GM23338 (cell line): ENCODE data around the gene HMCES. TPM values are rescaled to one million over a fixed set of nuclear protein-coding genes. Genes with fewer than 3 reads are reported as not detected.

Experiments used
- ATAC-seq: fragments of 200-7000 bp; cut with Tn5 transposase; 3 replicates; pipeline ENCODE4 v1.9.1; 2020
- DNase-seq: peaks from one replicate; pipeline ENCODE4 v3.0.0-alpha.2; 2015; ENCODE audit warnings: low spot score
- H2AFZ ChIP-seq: fragments of 200-600 bp; sonication (generic); 2 replicates; pipeline ENCODE4 v1.8.0; 2016; ENCODE audit warnings: antibody characterized with exemption, mild to moderate bottlenecking, moderate library complexity
- H3F3A ChIP-seq: fragments of 200-600 bp; sonication (generic); replicated peaks from 2 replicates; pipeline ENCODE4 v1.8.0; 2017; ENCODE audit warnings: antibody characterized with exemption, mixed run types, low read depth
- H3K27ac ChIP-seq: fragments of 200-600 bp; sonication (generic); 2 replicates; pipeline ENCODE4 v1.6.1; 2016; ENCODE audit warnings: low read depth
- H3K27me3 ChIP-seq: fragments of 200-600 bp; sonication (generic); 2 replicates; pipeline ENCODE4 v1.8.0; 2016; ENCODE audit warnings: mild to moderate bottlenecking, mixed run types, moderate library complexity; ENCODE audit not compliant: insufficient read depth
- H3K36me3 ChIP-seq: fragments of 200-600 bp; sonication (generic); 2 replicates; pipeline ENCODE4 v1.8.0; 2016; ENCODE audit warnings: mild to moderate bottlenecking; ENCODE audit not compliant: insufficient read depth
- H3K4me1 ChIP-seq: fragments of 200-600 bp; sonication (generic); 2 replicates; pipeline ENCODE4 v1.8.0; 2016; ENCODE audit warnings: mild to moderate bottlenecking, moderate library complexity; ENCODE audit not compliant: insufficient read depth
- H3K4me2 ChIP-seq: fragments of 200-600 bp; sonication (generic); 2 replicates; pipeline ENCODE4 v1.7.1; 2017; ENCODE audit warnings: mixed run types
- H3K4me3 ChIP-seq: fragments of 200-600 bp; sonication (generic); 2 replicates; pipeline ENCODE4 v1.6.1; 2016; ENCODE audit warnings: mixed run types
- H3K79me2 ChIP-seq: fragments of 200-600 bp; sonication (generic); replicated peaks from 2 replicates; pipeline ENCODE4 v1.8.0; 2017; ENCODE audit warnings: mild to moderate bottlenecking; ENCODE audit not compliant: insufficient read depth
- H3K9me2 ChIP-seq: fragments of 200-600 bp; sonication (generic); 2 replicates; pipeline ENCODE4 v1.8.0; 2017; ENCODE audit not compliant: insufficient read depth
- H4K20me1 ChIP-seq: fragments of 200-600 bp; sonication (generic); replicated peaks from 2 replicates; pipeline ENCODE4 v1.8.0; 2017; ENCODE audit warnings: mild to moderate bottlenecking; ENCODE audit not compliant: insufficient read depth
- H3K27ac Mint-ChIP-seq: 2 replicates; pipeline ENCODE4 v1.8.0; 2020; ENCODE audit warnings: inconsistent platforms, mild to moderate bottlenecking, moderate library complexity, mixed read lengths
- H3K27me3 Mint-ChIP-seq: 3 replicates; pipeline ENCODE4 v1.8.0; 2022; ENCODE audit warnings: low read depth, mild to moderate bottlenecking, moderate library complexity, mixed read lengths, inconsistent platforms; ENCODE audit not compliant: insufficient read depth, poor library complexity
- H3K36me3 Mint-ChIP-seq: 3 replicates; pipeline ENCODE4 v1.8.0; 2021; ENCODE audit warnings: low read depth, mild to moderate bottlenecking, inconsistent platforms, moderate library complexity, mixed read lengths
- H3K4me1 Mint-ChIP-seq: 3 replicates; pipeline ENCODE4 v1.8.0; 2020; ENCODE audit warnings: mild to moderate bottlenecking, inconsistent platforms, mixed read lengths
- H3K4me3 Mint-ChIP-seq: 3 replicates; pipeline ENCODE4 v1.8.0; 2021; ENCODE audit warnings: moderate library complexity, mild to moderate bottlenecking, inconsistent platforms, mixed read lengths
- H3K9me3 Mint-ChIP-seq: 3 replicates; pipeline ENCODE4 v1.8.0; 2020; ENCODE audit warnings: moderate library complexity, mild to moderate bottlenecking, inconsistent platforms, mixed read lengths
- CREB1 ChIP-seq: fragments of 250-450 bp; sonication (Bioruptor Pico); IDR thresholded peaks from 2 replicates; pipeline ENCODE4 v1.5.0; 2020; ENCODE audit warnings: low read depth, mild to moderate bottlenecking, moderate library complexity
- CTCF ChIP-seq, 2 experiments: fragments of 200-600 bp in 1 of 2; sonication (generic) in 1 of 2; conservative IDR thresholded peaks; 2 replicates each; pipeline versions ENCODE4 v1.5.1 to v1.6.1; 2016 to 2017; ENCODE audit warnings: antibody characterized with exemption in 2 of 2, low read depth in 2 of 2, mild to moderate bottlenecking in 2 of 2, moderate library complexity in 1 of 2
- EZH2 ChIP-seq: fragments of 200-600 bp; sonication (generic); IDR thresholded peaks from one replicate; pipeline ENCODE4 v1.8.0; 2017; ENCODE audit warnings: antibody characterized with exemption, mild to moderate bottlenecking, low read depth; ENCODE audit not compliant: unreplicated experiment
- EZH2phosphoT487 ChIP-seq: fragments of 200-600 bp; sonication (generic); IDR thresholded peaks from one replicate; pipeline ENCODE4 v1.8.1; 2018; ENCODE audit warnings: antibody characterized with exemption; ENCODE audit not compliant: unreplicated experiment
- JUNB ChIP-seq: IDR thresholded peaks from one replicate; pipeline ENCODE4 v1.6.1; 2016; ENCODE audit warnings: antibody characterized with exemption; ENCODE audit not compliant: unreplicated experiment
- NANOG ChIP-seq: IDR thresholded peaks from 2 replicates; pipeline ENCODE4 v1.6.1; 2016; ENCODE audit warnings: antibody characterized with exemption, borderline replicate concordance
- POLR2AphosphoS5 ChIP-seq: IDR thresholded peaks from 2 replicates; pipeline ENCODE4 v1.6.1; 2016; ENCODE audit warnings: antibody characterized with exemption, low read depth
- STAT1 ChIP-seq: IDR thresholded peaks from one replicate; pipeline ENCODE4 v1.6.1; 2016; ENCODE audit warnings: antibody characterized with exemption; ENCODE audit not compliant: unreplicated experiment
- ZNF114 ChIP-seq: fragments of 250-450 bp; sonication (Bioruptor Pico); IDR thresholded peaks from 2 replicates; pipeline ENCODE4 v1.5.0; 2020; ENCODE audit warnings: mild to moderate bottlenecking, moderate library complexity
- ZNF331 ChIP-seq: fragments of 250-450 bp; sonication (Bioruptor Pico); IDR thresholded peaks from 2 replicates; pipeline ENCODE4 v1.5.0; 2020; ENCODE audit warnings: low read depth, mild to moderate bottlenecking, moderate library complexity
- ZNF462 ChIP-seq: fragments of 250-450 bp; sonication (Bioruptor Pico); IDR thresholded peaks from 2 replicates; pipeline ENCODE4 v1.5.0; 2020; ENCODE audit warnings: mild to moderate bottlenecking, moderate library complexity
- polyA plus RNA-seq: library from polyadenylated mRNA; unstranded; fragments of >200 nt; fragmentation: Nextera tagmentation; extraction: Ambion mirVana; gene quantifications from 2 replicates; pipeline ENCODE4 v1.2.1, GENCODE V29; 2016
- total RNA-seq: library from RNA; depleted of rRNA; stranded (reverse); fragments of >200 nt; shearing (Covaris generic); gene quantifications from 2 replicates; pipeline ENCODE4 v1.2.3, GENCODE V29; 2014
- TF ChIP-seq, protein P1 (sequence below): IDR thresholded peaks from 2 replicates; pipeline ENCODE4 v1.6.1; 2016; ENCODE audit warnings: antibody characterized with exemption
- TF ChIP-seq, protein P2 (sequence below): IDR thresholded peaks from one replicate; pipeline ENCODE4 v1.6.1; 2018; ENCODE audit warnings: antibody characterized with exemption; ENCODE audit not compliant: unreplicated experiment

Gene HMCES
- total and polyA plus RNA-seq, 2 experiments from 2014 or later = 36.5 to 44.5 TPM

DNA sequence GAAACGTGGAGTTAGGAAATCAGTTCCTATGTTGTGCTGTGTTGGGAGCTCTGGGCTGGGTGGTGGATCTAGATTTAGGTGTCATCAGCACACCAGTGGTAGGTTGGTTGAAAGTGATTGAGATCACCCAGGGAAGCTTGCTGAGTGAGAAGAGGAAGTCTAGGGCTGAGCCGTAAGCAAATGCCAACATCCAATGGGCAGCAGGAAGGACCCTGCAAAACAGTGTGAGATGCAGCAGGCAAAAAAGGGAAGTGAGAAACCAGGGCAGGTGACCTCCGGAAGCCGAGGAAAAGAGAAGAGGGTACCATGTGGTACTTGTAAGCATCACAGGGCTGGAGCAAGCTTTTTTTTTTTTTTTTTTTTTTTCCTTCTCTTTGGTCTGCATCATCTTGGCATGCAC, 45.1 kb upstream of the HMCES start:
- peaks cover 18% of the 10 kb centered on the region for H3K4me1 Mint-ChIP-seq
- no peaks in the 10 kb centered on the region for H3K36me3 Mint-ChIP-seq
- no peak overlapping the region for H3K27ac ChIP-seq
- no peaks in the 10 kb centered on the region for H3K4me1 ChIP-seq
- peak overlapping the region; percentile 20 for H3K27ac Mint-ChIP-seq
- no peaks in the 10 kb centered on the region for H3K36me3 ChIP-seq
- H3K4me3 Mint-ChIP-seq = no peak overlapping the region
- no peak overlapping the region for H3K4me3 ChIP-seq
- no peaks in the 10 kb centered on the region for H3F3A ChIP-seq
- peaks cover 13% of the 10 kb centered on the region for H3K27me3 Mint-ChIP-seq
- H3K79me2 ChIP-seq = no peaks in the 10 kb centered on the region
- H3K27me3 ChIP-seq = no peaks in the 10 kb centered on the region
- no peaks in the 10 kb centered on the region for H3K9me2 ChIP-seq
- TF ChIP-seq CREB1 (CRISPR knock-in tag) = no peak
- no peak for TF ChIP-seq ZNF462 (CRISPR knock-in tag)
- TF ChIP-seq ZNF114 = no peak
- TF ChIP-seq STAT1 = no peak
- TF ChIP-seq CTCF (conservative IDR thresholded peaks at IDR 0.05; ENCODE audit: low read depth in 2 of 2) = no peak
- no peak for TF ChIP-seq JUNB
- TF ChIP-seq, protein P1, sequence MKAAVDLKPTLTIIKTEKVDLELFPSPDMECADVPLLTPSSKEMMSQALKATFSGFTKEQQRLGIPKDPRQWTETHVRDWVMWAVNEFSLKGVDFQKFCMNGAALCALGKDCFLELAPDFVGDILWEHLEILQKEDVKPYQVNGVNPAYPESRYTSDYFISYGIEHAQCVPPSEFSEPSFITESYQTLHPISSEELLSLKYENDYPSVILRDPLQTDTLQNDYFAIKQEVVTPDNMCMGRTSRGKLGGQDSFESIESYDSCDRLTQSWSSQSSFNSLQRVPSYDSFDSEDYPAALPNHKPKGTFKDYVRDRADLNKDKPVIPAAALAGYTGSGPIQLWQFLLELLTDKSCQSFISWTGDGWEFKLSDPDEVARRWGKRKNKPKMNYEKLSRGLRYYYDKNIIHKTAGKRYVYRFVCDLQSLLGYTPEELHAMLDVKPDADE = no peak
- no peak for TF ChIP-seq EZH2
- TF ChIP-seq EZH2phosphoT487 = no peak
- TF ChIP-seq, protein P2, sequence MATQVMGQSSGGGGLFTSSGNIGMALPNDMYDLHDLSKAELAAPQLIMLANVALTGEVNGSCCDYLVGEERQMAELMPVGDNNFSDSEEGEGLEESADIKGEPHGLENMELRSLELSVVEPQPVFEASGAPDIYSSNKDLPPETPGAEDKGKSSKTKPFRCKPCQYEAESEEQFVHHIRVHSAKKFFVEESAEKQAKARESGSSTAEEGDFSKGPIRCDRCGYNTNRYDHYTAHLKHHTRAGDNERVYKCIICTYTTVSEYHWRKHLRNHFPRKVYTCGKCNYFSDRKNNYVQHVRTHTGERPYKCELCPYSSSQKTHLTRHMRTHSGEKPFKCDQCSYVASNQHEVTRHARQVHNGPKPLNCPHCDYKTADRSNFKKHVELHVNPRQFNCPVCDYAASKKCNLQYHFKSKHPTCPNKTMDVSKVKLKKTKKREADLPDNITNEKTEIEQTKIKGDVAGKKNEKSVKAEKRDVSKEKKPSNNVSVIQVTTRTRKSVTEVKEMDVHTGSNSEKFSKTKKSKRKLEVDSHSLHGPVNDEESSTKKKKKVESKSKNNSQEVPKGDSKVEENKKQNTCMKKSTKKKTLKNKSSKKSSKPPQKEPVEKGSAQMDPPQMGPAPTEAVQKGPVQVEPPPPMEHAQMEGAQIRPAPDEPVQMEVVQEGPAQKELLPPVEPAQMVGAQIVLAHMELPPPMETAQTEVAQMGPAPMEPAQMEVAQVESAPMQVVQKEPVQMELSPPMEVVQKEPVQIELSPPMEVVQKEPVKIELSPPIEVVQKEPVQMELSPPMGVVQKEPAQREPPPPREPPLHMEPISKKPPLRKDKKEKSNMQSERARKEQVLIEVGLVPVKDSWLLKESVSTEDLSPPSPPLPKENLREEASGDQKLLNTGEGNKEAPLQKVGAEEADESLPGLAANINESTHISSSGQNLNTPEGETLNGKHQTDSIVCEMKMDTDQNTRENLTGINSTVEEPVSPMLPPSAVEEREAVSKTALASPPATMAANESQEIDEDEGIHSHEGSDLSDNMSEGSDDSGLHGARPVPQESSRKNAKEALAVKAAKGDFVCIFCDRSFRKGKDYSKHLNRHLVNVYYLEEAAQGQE = no peak
- no peak for TF ChIP-seq ZNF331 (CRISPR knock-in tag)
- no peak for TF ChIP-seq NANOG
- no peak for TF ChIP-seq POLR2AphosphoS5
- H4K20me1 ChIP-seq = no peaks in the 10 kb centered on the region
- DNase-seq (no peak), ATAC-seq (no peak)
- H3K9me3 Mint-ChIP-seq = no peaks in the 10 kb centered on the region
- H3K4me2 ChIP-seq = no peak overlapping the region
- H2AFZ ChIP-seq = peak overlapping the region; percentile 66; the same call in 1 of the 2 replicates
